GM23338 (cell line): ENCODE measurements around the gene SMPDL3A. TPM values are rescaled to one million over a fixed set of nuclear protein-coding genes. Genes with fewer than 3 reads are reported as not detected.

Experiments used
- ATAC-seq: fragments of 200-7000 bp; cut with Tn5 transposase; 3 replicates; pipeline ENCODE4 v1.9.1; 2020
- DNase-seq: peaks from one replicate; pipeline ENCODE4 v3.0.0-alpha.2; 2015; ENCODE audit warnings: low spot score
- H2AFZ ChIP-seq: fragments of 200-600 bp; sonication (generic); 2 replicates; pipeline ENCODE4 v1.8.0; 2016; ENCODE audit warnings: antibody characterized with exemption, mild to moderate bottlenecking, moderate library complexity
- H3F3A ChIP-seq: fragments of 200-600 bp; sonication (generic); replicated peaks from 2 replicates; pipeline ENCODE4 v1.8.0; 2017; ENCODE audit warnings: antibody characterized with exemption, mixed run types, low read depth
- H3K27ac ChIP-seq: fragments of 200-600 bp; sonication (generic); 2 replicates; pipeline ENCODE4 v1.6.1; 2016; ENCODE audit warnings: low read depth
- H3K27me3 ChIP-seq: fragments of 200-600 bp; sonication (generic); 2 replicates; pipeline ENCODE4 v1.8.0; 2016; ENCODE audit warnings: mild to moderate bottlenecking, mixed run types, moderate library complexity; ENCODE audit not compliant: insufficient read depth
- H3K36me3 ChIP-seq: fragments of 200-600 bp; sonication (generic); 2 replicates; pipeline ENCODE4 v1.8.0; 2016; ENCODE audit warnings: mild to moderate bottlenecking; ENCODE audit not compliant: insufficient read depth
- H3K4me1 ChIP-seq: fragments of 200-600 bp; sonication (generic); 2 replicates; pipeline ENCODE4 v1.8.0; 2016; ENCODE audit warnings: mild to moderate bottlenecking, moderate library complexity; ENCODE audit not compliant: insufficient read depth
- H3K4me2 ChIP-seq: fragments of 200-600 bp; sonication (generic); 2 replicates; pipeline ENCODE4 v1.7.1; 2017; ENCODE audit warnings: mixed run types
- H3K4me3 ChIP-seq: fragments of 200-600 bp; sonication (generic); 2 replicates; pipeline ENCODE4 v1.6.1; 2016; ENCODE audit warnings: mixed run types
- H3K79me2 ChIP-seq: fragments of 200-600 bp; sonication (generic); replicated peaks from 2 replicates; pipeline ENCODE4 v1.8.0; 2017; ENCODE audit warnings: mild to moderate bottlenecking; ENCODE audit not compliant: insufficient read depth
- H3K9me2 ChIP-seq: fragments of 200-600 bp; sonication (generic); 2 replicates; pipeline ENCODE4 v1.8.0; 2017; ENCODE audit not compliant: insufficient read depth
- H4K20me1 ChIP-seq: fragments of 200-600 bp; sonication (generic); replicated peaks from 2 replicates; pipeline ENCODE4 v1.8.0; 2017; ENCODE audit warnings: mild to moderate bottlenecking; ENCODE audit not compliant: insufficient read depth
- H3K27ac Mint-ChIP-seq: 2 replicates; pipeline ENCODE4 v1.8.0; 2020; ENCODE audit warnings: inconsistent platforms, mild to moderate bottlenecking, moderate library complexity, mixed read lengths
- H3K27me3 Mint-ChIP-seq: 3 replicates; pipeline ENCODE4 v1.8.0; 2022; ENCODE audit warnings: low read depth, mild to moderate bottlenecking, moderate library complexity, mixed read lengths, inconsistent platforms; ENCODE audit not compliant: insufficient read depth, poor library complexity
- H3K36me3 Mint-ChIP-seq: 3 replicates; pipeline ENCODE4 v1.8.0; 2021; ENCODE audit warnings: low read depth, mild to moderate bottlenecking, inconsistent platforms, moderate library complexity, mixed read lengths
- H3K4me1 Mint-ChIP-seq: 3 replicates; pipeline ENCODE4 v1.8.0; 2020; ENCODE audit warnings: mild to moderate bottlenecking, inconsistent platforms, mixed read lengths
- H3K4me3 Mint-ChIP-seq: 3 replicates; pipeline ENCODE4 v1.8.0; 2021; ENCODE audit warnings: moderate library complexity, mild to moderate bottlenecking, inconsistent platforms, mixed read lengths
- H3K9me3 Mint-ChIP-seq: 3 replicates; pipeline ENCODE4 v1.8.0; 2020; ENCODE audit warnings: moderate library complexity, mild to moderate bottlenecking, inconsistent platforms, mixed read lengths
- CREB1 ChIP-seq: fragments of 250-450 bp; sonication (Bioruptor Pico); IDR thresholded peaks from 2 replicates; pipeline ENCODE4 v1.5.0; 2020; ENCODE audit warnings: low read depth, mild to moderate bottlenecking, moderate library complexity
- EZH2 ChIP-seq: fragments of 200-600 bp; sonication (generic); IDR thresholded peaks from one replicate; pipeline ENCODE4 v1.8.0; 2017; ENCODE audit warnings: antibody characterized with exemption, mild to moderate bottlenecking, low read depth; ENCODE audit not compliant: unreplicated experiment
- EZH2phosphoT487 ChIP-seq: fragments of 200-600 bp; sonication (generic); IDR thresholded peaks from one replicate; pipeline ENCODE4 v1.8.1; 2018; ENCODE audit warnings: antibody characterized with exemption; ENCODE audit not compliant: unreplicated experiment
- JUNB ChIP-seq: IDR thresholded peaks from one replicate; pipeline ENCODE4 v1.6.1; 2016; ENCODE audit warnings: antibody characterized with exemption; ENCODE audit not compliant: unreplicated experiment
- NANOG ChIP-seq: IDR thresholded peaks from 2 replicates; pipeline ENCODE4 v1.6.1; 2016; ENCODE audit warnings: antibody characterized with exemption, borderline replicate concordance
- POLR2AphosphoS5 ChIP-seq: IDR thresholded peaks from 2 replicates; pipeline ENCODE4 v1.6.1; 2016; ENCODE audit warnings: antibody characterized with exemption, low read depth
- STAT1 ChIP-seq: IDR thresholded peaks from one replicate; pipeline ENCODE4 v1.6.1; 2016; ENCODE audit warnings: antibody characterized with exemption; ENCODE audit not compliant: unreplicated experiment
- ZNF114 ChIP-seq: fragments of 250-450 bp; sonication (Bioruptor Pico); IDR thresholded peaks from 2 replicates; pipeline ENCODE4 v1.5.0; 2020; ENCODE audit warnings: mild to moderate bottlenecking, moderate library complexity
- ZNF331 ChIP-seq: fragments of 250-450 bp; sonication (Bioruptor Pico); IDR thresholded peaks from 2 replicates; pipeline ENCODE4 v1.5.0; 2020; ENCODE audit warnings: low read depth, mild to moderate bottlenecking, moderate library complexity
- ZNF462 ChIP-seq: fragments of 250-450 bp; sonication (Bioruptor Pico); IDR thresholded peaks from 2 replicates; pipeline ENCODE4 v1.5.0; 2020; ENCODE audit warnings: mild to moderate bottlenecking, moderate library complexity
- polyA plus RNA-seq: library from polyadenylated mRNA; unstranded; fragments of >200 nt; fragmentation: Nextera tagmentation; extraction: Ambion mirVana; gene quantifications from 2 replicates; pipeline ENCODE4 v1.2.1, GENCODE V29; 2016
- total RNA-seq: library from RNA; depleted of rRNA; stranded (reverse); fragments of >200 nt; shearing (Covaris generic); gene quantifications from 2 replicates; pipeline ENCODE4 v1.2.3, GENCODE V29; 2014
- TF ChIP-seq, protein P1 (sequence below), 2 experiments: fragments of 200-600 bp in 1 of 2; sonication (generic) in 1 of 2; conservative IDR thresholded peaks; 2 replicates each; pipeline versions ENCODE4 v1.5.1 to v1.6.1; 2016 to 2017; ENCODE audit warnings: antibody characterized with exemption in 2 of 2, low read depth in 2 of 2, mild to moderate bottlenecking in 2 of 2, moderate library complexity in 1 of 2
- TF ChIP-seq, protein P2 (sequence below): IDR thresholded peaks from 2 replicates; pipeline ENCODE4 v1.6.1; 2016; ENCODE audit warnings: antibody characterized with exemption
- TF ChIP-seq, protein P3 (sequence below): IDR thresholded peaks from one replicate; pipeline ENCODE4 v1.6.1; 2018; ENCODE audit warnings: antibody characterized with exemption; ENCODE audit not compliant: unreplicated experiment

The SMPDL3A gene
- total and polyA plus RNA-seq, 2 experiments from 2014 or later: 3.5 to 6.3 TPM

DNA sequence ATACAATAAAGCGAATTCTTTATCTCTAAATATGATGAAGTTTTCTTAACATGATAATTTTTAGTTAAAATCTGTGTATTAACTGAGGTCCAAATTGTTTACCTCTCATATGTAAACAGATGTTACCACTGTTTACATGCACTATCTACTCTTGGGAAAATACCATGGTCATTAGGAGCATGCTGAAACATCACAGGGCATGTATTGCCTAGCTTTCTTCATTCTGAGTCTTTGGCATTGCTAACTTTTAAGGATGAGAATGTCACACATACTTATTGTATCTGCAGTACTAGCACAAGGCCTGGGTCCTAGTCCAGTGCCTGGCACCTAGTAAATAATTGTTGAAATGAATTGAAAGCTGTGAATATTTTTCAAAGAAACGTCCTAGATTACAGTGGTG lies 20.6 kb downstream of the SMPDL3A start:
- Histone ChIP-seq H3K4me3 (no peak overlapping the region), H3K4me1 (no peaks in the 10 kb centered on the region), H3K79me2 (no peaks in the 10 kb centered on the region), H3K9me2 (no peaks in the 10 kb centered on the region), H3K36me3 (no peaks in the 10 kb centered on the region), H3K4me2 (no peak overlapping the region), H3K27ac (no peak overlapping the region), H4K20me1 (no peaks in the 10 kb centered on the region), H3K27me3 (no peaks in the 10 kb centered on the region), H2AFZ (no peak overlapping the region), H3F3A (no peaks in the 10 kb centered on the region)
- H3K9me3 Mint-ChIP-seq: no peaks in the 10 kb centered on the region
- no peaks in the 10 kb centered on the region for H3K4me1 Mint-ChIP-seq
- no peak overlapping the region for H3K27ac Mint-ChIP-seq
- ATAC-seq (no peak), DNase-seq (no peak)
- no peak overlapping the region for H3K4me3 Mint-ChIP-seq
- H3K36me3 Mint-ChIP-seq: no peaks in the 10 kb centered on the region
- TF ChIP-seq ZNF462 (no peak), NANOG (no peak), STAT1 (no peak), EZH2phosphoT487 (no peak), JUNB (no peak), POLR2AphosphoS5 (no peak), EZH2 (no peak), CREB1 (CRISPR knock-in tag) (no peak), ZNF114 (CRISPR knock-in tag) (no peak), ZNF331 (CRISPR knock-in tag) (no peak)
- TF ChIP-seq, protein P1, sequence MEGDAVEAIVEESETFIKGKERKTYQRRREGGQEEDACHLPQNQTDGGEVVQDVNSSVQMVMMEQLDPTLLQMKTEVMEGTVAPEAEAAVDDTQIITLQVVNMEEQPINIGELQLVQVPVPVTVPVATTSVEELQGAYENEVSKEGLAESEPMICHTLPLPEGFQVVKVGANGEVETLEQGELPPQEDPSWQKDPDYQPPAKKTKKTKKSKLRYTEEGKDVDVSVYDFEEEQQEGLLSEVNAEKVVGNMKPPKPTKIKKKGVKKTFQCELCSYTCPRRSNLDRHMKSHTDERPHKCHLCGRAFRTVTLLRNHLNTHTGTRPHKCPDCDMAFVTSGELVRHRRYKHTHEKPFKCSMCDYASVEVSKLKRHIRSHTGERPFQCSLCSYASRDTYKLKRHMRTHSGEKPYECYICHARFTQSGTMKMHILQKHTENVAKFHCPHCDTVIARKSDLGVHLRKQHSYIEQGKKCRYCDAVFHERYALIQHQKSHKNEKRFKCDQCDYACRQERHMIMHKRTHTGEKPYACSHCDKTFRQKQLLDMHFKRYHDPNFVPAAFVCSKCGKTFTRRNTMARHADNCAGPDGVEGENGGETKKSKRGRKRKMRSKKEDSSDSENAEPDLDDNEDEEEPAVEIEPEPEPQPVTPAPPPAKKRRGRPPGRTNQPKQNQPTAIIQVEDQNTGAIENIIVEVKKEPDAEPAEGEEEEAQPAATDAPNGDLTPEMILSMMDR (conservative IDR thresholded peaks at IDR 0.05; ENCODE audit: low read depth in 2 of 2): no peak
- TF ChIP-seq, protein P2, sequence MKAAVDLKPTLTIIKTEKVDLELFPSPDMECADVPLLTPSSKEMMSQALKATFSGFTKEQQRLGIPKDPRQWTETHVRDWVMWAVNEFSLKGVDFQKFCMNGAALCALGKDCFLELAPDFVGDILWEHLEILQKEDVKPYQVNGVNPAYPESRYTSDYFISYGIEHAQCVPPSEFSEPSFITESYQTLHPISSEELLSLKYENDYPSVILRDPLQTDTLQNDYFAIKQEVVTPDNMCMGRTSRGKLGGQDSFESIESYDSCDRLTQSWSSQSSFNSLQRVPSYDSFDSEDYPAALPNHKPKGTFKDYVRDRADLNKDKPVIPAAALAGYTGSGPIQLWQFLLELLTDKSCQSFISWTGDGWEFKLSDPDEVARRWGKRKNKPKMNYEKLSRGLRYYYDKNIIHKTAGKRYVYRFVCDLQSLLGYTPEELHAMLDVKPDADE: no peak
- TF ChIP-seq, protein P3, sequence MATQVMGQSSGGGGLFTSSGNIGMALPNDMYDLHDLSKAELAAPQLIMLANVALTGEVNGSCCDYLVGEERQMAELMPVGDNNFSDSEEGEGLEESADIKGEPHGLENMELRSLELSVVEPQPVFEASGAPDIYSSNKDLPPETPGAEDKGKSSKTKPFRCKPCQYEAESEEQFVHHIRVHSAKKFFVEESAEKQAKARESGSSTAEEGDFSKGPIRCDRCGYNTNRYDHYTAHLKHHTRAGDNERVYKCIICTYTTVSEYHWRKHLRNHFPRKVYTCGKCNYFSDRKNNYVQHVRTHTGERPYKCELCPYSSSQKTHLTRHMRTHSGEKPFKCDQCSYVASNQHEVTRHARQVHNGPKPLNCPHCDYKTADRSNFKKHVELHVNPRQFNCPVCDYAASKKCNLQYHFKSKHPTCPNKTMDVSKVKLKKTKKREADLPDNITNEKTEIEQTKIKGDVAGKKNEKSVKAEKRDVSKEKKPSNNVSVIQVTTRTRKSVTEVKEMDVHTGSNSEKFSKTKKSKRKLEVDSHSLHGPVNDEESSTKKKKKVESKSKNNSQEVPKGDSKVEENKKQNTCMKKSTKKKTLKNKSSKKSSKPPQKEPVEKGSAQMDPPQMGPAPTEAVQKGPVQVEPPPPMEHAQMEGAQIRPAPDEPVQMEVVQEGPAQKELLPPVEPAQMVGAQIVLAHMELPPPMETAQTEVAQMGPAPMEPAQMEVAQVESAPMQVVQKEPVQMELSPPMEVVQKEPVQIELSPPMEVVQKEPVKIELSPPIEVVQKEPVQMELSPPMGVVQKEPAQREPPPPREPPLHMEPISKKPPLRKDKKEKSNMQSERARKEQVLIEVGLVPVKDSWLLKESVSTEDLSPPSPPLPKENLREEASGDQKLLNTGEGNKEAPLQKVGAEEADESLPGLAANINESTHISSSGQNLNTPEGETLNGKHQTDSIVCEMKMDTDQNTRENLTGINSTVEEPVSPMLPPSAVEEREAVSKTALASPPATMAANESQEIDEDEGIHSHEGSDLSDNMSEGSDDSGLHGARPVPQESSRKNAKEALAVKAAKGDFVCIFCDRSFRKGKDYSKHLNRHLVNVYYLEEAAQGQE: no peak
- H3K27me3 Mint-ChIP-seq: peaks cover 2% of the 10 kb centered on the region
